NCI-H1694 treated with DMSO at 0.1 percent for 48 hours (cell line): ENCODE results near the gene ERN2.

ENCODE experiments used
- DNase-seq: peaks from one replicate; lab custom pipeline; 2025; lab: John Stamatoyannopoulos, UW

The ERN2 gene

GRCh38 chr16:23687034-23687808, 25.8 kb downstream of the ERN2 start:
- no peak for DNase-seq

- DNase-seq: no peak
These were observed 29.5 kb downstream of the ERN2 start for GRCh38 chr16:23683487-23683886.

GRCh38 chr16:23682181-23682580, 30.8 kb downstream of the ERN2 start:
- DNase-seq: no peak

DNA sequence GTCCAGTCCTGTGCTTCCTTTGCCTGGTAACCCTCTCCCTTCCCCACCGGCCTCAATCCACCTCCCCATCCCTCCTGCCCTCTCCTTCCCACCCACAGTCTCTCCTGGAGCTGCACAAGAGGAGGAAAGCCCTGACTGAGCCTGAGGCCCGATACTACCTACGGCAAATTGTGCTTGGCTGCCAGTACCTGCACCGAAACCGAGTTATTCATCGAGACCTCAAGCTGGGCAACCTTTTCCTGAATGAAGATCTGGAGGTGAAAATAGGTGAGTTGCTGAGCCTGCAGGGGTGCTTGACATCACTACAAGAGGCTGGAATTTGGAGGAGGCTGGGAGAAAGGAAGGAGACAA, 33.1 kb downstream of the ERN2 start:
- no peak for DNase-seq

DNA sequence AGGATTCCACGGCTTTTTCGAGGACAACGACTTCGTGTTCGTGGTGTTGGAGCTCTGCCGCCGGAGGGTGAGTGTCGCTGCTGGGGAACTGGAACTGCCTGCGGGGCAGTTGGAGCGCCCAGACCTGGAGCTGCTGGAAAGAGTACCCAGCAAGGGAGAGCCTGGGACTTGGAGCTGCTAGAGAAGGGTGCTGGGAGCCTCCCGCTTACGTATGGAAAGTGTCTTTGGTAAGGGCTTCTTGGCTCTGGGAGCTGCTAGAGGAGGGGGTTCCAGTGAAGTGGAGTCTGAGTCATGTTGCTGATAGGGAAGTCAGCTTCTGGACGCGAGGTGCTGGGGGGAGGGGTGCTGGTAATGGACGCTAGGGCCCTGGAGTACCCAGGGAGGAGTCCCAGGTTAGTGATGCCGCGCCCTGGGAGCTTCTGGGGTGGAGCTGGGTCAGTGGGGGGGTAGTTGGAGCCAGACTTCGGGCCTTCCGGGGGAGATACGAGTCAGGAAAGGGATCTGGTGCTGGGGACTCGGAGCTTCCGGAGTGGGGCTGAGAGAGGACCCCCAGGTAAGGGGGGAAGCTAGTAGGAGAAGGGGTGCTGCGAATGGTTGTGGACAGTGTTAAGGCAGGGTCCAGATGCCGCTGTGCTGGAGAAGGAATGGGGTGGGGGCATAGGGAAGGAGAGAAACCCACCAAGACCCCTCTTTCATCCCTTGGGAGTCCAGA, 33.6 kb downstream of the ERN2 start:
- DNase-seq: no peak

GRCh38 chr16:23678430-23679273, 34.4 kb downstream of the ERN2 start, which contains the start of gene PLK1:
PLK1 (plus strand) TSS chr16:23678889; CDS start chr16:23678933, 44 bp downstream.
- peak; percentile 37 for DNase-seq

GRCh38 chr16:23676924-23677480, 36.0 kb downstream of the ERN2 start:
- no peak for DNase-seq

- DNase-seq: no peak
These were observed 38.9 kb downstream of the ERN2 start for GRCh38 chr16:23673971-23674614.

DNA sequence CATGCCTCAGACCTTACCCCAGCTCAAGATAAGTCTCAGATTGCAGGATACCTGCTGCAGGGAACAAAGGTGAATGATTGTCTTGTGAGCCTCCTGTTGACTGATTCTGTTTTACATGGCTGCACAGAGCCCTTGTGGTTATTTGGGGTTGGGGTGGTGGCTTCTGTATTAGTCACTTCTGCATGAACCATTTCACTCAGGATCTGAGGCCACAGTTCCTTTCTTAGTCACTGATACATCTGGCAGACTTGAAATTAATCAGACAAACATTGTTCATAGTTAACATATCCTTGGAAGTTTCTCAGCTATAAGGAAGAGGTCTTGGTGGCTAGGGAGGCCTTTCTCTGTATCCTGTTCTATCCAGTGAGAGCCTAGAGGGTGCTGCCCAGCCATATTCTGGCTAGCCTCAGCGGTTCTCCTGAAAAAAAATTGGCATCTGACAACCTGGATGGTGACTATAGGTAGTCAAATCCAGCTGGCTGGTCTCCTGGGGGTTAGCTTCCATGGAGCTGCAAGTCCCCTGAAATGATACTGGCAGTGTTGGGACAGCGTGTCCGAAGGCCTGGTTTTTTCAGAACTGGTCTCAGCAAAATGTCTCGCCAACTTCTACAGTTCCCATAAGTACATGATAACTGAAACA, 42.8 kb downstream of the ERN2 start:
- DNase-seq: no peak

- DNase-seq: no peak
These were observed 44.1 kb downstream of the ERN2 start for GRCh38 chr16:23668873-23669272.

- DNase-seq: no peak
These were observed 44.8 kb downstream of the ERN2 start for GRCh38 chr16:23668225-23668624.

DNA sequence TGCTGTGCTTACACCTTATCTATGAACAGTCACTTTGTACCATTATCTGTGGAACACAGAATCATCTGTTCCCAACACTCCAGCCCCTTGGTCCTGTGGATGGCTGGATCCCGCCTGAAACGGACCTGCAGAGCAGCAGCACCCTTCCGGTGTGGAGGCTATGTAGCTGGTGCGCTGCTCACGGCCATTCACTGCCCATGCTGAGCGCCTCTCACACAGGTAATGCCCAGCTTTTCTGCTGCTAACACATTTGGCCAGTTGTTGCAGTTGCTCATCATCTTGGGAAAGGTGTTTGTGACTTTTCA, 45.7 kb downstream of the ERN2 start:
- DNase-seq: no peak

- DNase-seq: no peak
These were observed 46.3 kb downstream of the ERN2 start for GRCh38 chr16:23666571-23667354.

GRCh38 chr16:23663918-23664317, 49.1 kb downstream of the ERN2 start:
- no peak for DNase-seq

DNA sequence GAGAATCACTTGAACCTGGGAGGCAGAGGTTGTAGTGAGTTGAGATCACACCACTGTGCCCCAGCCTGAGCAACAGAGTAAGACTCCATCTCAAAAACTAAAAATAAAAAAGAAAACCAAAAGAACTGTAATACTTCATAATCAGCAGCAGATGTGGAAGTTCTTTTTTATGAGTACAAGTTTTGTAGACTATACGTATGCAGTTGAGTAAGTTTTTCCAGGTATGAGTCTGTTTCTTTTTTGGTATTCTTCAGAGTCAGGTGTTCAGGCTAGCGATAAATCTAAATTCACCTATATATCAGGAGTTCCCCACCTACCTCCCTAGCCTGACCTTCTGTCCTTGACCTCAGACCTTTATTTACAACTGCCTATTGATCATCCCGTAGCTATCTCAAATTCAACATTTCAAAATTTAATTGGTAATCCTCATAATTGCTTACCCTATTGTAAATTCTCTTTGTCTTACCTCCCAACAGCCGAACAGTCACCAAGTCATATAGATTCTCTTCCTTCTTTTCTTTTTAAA, 61.0 kb downstream of the ERN2 start:
- no peak for DNase-seq

GRCh38 chr16:23650674-23651416, 62.2 kb downstream of the ERN2 start:
- no peak for DNase-seq

DNA sequence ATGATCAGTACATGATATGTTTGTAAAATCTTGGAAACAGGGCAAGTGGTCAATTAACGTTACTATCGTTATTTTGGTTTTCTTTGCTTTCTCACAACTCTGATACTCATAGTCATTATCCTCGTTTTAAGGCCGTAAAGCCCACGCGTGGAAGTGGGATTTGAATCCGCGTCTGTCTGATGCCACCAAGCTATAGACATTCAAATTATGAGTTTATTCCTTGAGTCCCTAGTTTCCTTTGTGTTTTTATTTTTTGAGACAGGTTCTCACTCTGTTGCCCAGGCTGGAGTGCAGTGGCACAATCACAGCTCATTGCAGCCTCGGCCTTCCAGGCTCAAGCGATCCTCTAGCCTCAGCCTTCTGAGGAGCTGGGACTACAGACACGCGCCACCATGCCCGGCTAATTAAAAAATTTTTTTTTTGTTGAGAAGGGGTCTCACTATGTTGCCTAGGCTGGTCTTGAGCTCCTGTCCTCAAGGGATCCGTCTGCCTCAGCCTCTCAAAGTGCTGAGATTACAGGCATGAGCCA, 70.7 kb downstream of the ERN2 start:
- DNase-seq: no peak

- DNase-seq: peak; percentile 82
These were observed 71.9 kb downstream of the ERN2 start, which contains the start of the genes DCTN5 and PALB2 for GRCh38 chr16:23640931-23641765. DCTN5 (plus strand) TSS chr16:23641466; CDS start chr16:23641543, 77 bp downstream. PALB2 (minus strand) TSS chr16:23641310; CDS start chr16:23641157, 153 bp downstream.
